Glomerular visceral epithelial cell (primary cell): ENCODE measurements around the gene CREBBP.

Experiments used
- DNase-seq: peaks from one replicate; pipeline ENCODE4 v3.0.0-alpha.2; 2016; ENCODE audit errors: extremely low spot score

The CREBBP gene

DNA sequence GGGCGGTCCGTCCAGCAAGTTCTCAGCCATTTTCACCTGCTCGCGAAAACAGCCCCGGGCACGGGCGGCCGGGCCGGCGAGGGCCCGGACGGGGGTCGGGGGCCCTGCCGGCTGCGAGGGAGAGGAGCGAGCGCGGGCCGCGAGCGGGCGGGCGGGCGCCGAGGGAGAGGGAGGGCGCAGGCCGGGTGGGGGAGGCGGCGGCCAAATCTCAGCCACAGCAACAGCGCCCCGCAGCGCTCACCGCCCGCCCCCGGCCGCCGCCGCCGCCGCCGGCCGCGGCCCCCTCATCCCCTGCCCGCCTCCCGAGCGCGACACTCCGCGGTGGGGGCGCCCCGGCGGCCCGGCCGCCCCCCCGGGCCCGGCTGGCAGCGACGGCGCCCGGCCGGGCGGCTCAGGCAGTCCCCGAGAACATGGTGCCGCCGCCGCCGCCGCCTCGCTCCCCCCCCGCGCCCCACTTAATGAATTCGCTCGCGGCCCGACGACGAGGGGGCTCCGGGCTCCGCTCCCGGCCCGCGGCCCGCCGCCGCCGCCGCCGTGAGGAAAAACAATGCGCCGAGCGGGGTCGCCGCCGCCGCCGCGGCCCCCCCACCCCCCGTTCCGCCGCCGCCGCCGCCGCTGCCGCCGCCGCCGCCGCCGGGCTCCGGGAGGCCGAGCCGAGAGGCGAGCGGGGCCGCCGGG is 487 bp downstream of the CREBBP start:
- peak; percentile 62 for DNase-seq

DNA sequence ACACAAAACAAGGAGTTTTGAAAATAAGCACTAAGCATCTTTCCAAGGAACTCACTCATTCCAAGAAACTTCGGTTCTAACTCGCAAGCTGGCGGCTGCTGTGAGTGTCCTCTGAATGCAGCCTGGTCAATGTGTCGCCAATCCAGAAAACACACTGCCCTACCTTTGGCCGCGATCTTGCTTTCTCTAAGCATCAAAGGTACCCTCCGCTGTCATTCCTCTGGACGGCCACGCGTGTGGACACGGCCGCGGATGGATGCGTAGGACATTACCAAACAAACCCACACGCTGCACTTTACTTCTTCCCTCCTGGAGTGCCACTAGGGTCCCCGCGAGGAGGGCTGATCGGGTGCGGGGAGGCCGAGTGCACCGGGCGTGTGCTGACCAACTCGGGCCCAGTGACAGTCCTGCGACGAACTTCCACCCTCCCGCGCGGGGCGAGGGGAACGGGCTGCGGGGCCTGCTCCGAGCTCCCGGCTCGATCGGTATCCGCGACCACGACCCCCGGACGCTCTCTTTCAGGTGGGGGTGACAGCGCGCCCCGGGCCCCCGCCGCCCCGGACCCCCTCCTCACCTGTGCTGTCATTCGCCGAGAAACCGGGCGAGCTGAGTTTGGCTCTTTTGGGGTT is 1.1 kb downstream of the CREBBP start:
- DNase-seq: peak; percentile 21

DNA sequence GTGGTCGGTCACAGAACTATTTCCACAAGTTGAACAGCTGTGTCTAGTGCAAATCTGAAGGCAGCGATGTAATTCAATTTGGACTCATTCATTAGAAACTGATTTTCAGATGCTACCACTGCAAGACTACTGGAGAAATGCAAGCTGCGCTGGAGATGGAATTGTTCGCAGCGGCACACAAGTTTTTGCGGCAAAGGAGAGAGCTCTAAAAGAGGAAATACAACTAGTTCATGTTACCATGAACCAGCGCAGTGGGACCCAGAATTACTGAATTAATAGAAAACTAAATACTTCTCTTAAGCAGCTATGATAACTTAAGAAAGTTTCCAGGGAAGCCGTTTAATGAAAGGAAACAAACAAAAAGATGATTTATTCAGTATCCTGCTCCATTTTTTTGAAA is 1.9 kb downstream of the CREBBP start:
- DNase-seq: peak; percentile 5

DNA sequence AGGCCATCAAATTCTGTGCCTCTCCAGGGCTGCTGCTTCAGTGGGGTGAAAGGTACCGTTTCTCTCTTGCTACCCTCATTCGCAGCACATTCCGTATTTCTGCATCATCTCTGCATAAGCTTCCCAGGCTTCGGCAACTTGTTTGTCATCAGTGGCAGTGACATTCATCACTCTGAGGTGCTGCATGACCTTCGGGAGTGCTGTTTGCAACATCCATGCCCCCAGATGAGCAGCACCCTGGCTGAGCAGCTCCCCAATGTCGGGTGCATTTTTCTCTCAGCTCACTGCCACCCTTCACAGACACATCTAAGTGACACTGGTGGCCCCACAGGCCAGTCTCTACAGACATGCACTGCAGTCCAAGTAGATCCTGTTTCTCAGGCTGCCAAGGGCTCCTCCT is 3.8 kb downstream of the CREBBP start:
- DNase-seq: no peak

DNA sequence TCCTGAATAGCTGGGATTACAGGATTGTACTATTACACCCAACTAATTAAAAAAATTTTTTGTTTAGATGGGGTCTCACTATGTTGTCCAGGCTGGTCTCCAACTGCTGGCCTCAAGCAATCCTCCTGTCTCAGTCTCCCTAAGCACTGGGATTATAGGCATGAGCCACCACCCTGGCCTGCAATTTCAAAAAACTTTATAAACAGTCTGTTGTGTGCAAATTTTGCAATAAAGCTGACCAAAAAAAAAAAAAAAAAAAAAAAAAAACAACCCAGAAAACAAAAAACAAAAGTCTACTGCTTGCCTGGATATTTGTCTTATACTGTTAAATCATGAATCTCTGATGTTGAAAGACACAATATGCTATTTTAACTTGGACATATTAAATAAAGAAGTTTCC is 4.4 kb downstream of the CREBBP start:
- DNase-seq: no peak

DNA sequence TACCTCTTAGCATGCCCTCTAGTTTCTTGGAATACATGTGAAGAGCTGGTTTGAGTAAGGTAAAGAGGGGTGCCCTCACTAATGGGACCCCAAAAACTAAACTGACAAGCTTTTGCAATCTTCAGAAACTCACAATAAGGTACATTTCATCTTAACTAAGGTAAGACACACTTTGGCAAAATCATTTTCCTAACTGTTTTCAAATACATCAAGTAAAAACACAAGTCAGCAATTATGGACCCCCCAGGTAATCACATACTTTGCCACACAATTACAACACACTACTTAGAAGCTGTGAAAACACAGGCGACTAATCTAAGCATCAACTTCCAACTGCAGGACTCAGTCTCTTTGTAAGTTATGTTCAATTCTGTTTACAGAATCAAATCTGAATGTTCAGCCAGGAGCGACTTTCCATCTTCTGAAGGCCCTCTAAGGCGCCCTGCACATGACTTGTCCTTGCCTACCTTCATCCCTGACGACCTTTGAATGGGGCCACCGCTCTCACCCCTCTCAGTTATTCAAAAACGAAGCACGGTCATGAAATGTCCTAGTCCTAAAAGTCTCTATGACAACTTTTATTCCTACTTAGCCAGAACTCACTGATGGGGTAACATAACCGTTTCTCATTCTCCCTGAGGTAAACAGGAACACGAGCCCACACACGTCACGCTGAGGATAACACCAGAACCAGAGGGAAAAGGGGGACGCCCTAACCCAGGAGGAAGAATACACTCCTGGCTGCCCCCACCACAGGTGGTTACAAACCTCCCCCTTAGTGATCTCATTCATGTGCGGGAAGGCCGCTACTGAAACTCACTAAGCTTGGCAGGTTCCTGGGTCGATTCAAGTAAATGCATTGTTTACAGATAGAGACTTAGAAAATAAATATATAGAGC is 5.5 kb downstream of the CREBBP start:
- no peak for DNase-seq

DNA sequence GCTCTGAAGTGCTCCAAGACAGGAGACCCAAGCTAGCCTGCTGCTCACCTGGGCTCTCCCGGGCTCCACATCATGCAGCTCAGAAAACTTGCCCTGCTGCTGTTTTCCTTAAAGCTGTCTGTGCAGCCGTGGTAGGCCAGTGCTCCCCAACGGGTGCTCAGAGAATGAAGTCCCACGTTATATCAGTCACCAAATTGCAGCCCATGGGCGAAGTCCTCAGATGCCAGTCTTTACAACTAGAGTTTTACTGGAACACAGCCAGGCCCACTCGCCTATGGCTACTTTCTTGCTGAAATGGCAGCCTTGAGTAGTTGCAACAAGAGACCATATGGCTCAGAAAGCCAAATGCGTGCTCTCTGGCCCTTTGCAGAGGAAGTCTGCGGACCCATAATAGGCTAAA is 6.3 kb downstream of the CREBBP start:
- DNase-seq: no peak

DNA sequence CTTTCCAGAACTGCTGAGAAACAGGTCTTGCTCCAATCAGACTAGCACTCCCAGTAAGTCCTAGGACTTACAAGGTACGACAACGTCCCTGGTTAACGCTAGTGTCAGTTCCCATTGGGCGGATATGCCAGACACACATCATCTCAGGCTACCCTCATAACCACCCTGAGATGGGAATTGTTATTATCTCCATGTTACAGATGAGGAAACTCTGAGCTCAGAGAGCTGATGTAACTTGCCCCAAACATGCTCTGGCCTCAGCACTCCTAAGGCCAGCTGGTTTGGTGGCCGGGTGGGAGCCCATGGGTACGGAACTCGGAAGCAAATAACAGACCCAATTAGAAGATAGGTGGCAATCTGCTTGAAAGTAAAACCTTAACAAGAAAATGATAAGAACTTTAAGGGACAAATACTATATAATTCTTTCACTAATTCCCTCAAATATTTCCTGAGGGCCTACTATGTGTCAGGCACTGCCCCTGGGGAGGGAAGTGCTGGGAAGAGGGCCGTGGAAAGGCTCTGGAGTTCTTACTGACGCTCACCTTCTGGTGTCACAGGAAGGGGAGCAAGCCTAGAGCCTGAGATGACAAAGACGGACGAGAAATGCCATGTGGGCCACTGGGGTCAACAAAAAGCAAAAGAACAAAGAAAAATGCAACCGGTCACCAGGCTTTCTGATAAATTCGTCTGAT is 6.9 kb downstream of the CREBBP start:
- DNase-seq: no peak

DNA sequence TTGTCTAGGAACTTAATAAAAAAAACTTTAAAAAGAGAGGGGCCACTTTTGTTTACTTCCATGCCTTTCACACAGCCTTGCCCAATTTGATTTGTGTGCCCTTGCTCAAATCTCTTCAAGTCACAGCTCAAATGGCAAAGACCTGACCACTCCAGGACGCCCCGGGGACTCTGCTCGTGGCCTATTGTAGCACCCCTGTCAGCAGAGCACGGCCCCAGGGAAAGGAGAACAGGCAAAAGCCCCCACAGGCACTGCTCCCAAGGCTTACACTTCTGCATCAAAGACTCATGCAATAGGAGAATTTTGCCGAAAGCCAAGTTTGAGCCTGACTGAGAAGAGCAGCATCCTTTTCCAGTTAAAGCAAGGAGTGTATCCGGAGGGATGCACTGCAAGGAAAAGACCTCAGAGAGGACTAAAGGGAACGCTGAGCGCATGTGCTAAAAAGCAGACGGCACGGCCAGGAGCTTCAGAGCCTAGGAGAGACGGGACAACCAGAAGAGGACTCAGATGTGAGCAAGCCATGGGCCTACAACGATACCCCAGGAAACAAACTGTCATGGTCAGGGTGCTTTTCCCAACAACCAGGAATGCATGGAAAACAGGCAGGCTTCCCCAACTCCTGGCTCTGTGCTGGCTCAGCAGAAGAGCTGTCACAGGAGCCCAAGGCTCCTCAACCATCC is 8.2 kb downstream of the CREBBP start:
- DNase-seq: no peak

DNA sequence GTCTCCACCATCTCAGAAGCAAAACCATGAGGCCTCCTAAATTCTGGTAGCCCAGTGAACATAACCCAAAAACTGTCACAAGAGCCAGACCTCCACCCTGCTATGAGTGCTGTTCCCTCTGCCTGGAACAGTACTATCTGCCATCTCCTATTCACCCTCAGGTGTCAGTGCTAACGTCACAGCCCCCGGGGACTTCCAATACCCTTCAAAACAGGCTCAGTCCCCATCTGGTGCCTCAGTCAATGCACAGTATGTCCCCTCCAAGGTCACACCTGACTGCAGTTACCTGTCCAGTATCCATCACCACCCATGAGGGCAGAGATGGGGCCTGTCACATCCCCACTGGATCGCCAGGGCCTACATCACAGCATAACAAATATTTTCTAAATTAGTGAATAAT is 11.5 kb downstream of the CREBBP start:
- DNase-seq: no peak

DNA sequence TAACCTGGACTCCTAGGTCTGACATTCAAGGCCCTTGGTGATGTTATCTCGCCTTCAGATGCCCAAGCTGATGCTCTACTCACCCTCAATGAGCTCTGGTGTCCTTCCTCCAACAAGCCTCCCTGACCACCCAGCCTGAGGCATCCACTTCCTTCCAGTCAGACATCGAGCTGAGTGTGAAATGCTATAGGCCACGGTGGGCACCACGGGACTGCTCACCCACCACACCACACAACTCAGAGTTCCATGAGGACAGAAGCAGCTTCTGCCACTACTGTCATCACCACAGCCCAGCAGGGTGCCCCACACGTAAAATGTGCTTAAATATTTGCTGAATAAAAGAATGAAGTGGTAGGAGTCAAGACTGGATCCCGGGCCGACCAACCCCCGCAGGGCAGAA is 12.0 kb downstream of the CREBBP start:
- no peak for DNase-seq

DNA sequence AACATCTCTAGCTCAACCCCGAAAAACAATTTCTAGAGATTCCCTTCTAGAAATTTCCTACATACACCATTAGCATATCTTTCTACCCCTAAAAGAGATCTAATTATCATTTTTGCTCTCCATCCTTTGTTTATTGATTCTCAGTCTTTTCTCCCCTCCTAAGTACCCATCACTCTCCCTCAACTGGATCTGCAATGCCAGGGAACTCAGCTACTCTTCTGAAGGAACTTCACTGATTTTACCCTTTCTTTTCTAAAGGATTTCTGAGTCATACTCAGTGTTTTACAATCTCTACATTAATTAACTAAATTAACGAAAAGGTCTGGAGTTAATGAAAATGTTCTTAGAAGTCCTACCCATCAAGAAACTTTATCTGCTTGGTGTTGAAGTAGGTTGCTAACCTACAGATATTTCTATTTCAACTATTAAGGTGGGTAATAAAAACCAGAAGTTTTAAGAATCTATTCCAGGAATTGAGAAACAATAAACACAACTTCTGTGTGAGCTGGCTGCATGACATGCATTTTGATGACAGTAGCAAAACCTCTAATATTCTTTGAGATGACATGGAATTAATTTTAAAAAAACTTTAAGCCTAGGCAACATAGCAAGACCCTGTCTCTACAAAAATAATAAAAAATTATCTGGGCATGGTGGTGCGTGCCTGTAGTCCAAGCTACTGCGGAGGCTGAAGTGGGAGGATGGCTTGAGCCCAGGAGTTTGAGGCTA is 13.6 kb downstream of the CREBBP start:
- no peak for DNase-seq

DNA sequence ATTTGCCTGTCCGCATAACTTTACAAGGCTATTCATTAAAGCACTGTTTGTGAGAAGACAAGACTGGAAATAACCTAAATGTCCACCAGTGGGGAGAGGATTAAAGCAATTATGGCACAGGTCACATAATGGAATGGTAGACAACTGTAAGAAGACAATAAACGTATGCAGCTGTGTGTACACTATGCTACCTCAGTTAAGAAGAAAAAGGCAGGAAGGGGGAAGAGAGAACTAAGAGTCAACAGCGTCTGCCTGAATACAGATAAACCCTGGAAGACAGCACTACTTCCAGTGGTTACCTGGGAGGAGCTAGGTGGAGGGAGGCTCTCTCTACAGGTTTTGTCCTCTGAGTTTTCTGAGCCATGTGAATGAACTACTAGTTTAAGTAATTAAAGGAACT is 15.3 kb downstream of the CREBBP start:
- no peak for DNase-seq

DNA sequence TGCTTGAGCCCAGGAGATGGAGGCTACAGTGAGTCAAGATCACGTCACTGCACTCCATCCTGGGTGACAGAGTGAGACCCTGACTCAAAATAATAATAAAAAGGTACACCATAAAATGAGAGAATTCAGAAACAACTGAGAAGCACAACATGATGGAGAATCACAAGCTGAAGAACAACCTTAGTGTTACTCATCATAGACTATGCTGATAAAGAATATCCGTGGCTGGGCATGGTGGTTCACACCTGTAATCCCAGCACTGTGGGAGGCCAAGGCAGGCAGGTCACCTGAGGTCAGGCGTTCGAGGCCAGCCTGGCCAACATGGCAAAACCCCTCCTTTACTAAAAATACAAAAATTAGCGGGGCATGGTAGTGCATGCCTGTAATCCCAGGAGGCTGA is 16.0 kb downstream of the CREBBP start:
- DNase-seq: no peak

DNA sequence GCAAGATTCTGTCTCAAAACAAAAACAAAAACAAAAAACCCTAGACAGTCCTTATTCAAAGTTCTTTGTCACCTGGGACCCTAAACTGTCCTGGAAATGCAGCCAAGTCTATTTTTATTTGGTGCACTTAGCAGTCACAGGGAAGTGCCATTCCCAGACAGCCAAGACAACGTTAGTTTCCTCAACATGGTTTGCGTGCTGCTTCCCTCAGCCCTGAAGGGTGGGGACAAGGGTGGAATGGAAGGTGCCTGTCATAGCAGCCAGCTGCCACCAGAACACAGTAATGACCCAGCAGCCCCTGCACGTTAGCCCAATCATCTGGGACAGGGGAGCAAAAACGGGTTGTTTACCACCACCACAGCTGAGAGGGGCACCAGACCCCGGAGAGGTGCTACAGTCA is 16.9 kb downstream of the CREBBP start:
- DNase-seq: no peak

DNA sequence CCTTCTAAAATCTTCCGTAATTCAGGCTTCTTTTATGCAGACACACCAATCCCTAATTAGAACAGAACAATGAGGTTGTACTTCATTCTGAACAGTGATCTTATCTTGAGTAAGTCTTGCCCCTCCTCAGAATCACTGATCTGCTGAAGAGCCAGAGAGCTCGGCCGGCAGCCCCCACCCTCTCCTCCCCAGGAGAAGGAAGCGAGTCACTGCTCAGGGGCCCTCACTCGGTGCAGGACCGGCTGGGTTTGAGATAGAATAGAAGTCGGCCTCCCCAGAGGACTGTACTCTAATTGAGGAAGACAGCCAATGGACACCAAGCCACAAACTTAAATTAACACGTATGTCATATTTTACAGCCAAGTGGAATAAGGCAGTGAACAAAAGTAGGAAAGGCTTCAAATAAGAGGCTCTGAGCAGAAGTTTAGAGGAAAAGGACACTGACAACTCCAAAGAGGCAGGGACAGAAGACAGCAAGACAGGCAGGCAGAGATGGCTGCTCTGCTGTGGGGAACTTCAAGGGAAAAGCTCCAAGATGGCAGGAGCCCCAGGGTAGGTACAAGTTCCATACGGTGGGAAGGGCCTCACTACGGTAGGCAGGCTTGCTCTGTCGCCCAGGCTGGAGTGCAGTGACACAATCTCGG is 18.6 kb downstream of the CREBBP start:
- DNase-seq: peak; percentile 59

DNA sequence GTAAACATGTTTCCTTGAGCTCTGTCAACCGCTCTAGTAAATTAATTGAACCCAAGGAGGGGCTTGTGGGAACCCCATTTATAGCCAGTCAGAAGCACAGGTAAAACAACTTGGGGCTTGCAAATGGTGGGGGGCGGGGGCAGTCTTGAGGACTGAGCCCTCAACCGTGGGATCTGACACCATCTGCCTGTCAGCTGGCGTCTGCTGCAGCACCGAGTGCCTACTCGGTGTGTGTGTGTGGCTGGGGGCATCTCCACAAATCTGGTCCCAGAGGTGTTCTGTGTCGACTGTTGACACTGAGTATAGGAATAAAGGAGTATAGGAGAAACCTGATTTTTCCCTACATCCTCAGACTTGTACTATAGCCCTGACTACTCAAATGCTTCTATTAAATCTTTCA is 20.6 kb downstream of the CREBBP start:
- DNase-seq: no peak

DNA sequence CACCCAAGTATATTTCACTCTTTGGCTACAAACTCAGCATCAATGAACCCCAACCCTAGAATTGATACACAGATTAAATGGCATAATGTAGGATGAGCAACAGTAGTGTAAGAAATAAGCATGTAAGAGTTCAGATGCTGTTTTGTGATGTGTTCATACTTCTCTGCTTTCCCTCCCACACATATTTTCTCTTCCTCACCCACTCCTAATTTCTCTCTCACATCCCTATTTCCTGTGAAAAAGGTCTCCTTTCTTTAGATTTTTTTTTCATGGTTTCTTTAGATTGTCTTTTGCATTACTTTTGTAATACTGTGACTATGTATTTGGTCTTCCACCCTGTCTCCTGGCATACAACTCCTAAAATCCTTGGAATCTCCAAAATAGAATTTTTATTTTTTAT is 21.7 kb downstream of the CREBBP start:
- DNase-seq: no peak

DNA sequence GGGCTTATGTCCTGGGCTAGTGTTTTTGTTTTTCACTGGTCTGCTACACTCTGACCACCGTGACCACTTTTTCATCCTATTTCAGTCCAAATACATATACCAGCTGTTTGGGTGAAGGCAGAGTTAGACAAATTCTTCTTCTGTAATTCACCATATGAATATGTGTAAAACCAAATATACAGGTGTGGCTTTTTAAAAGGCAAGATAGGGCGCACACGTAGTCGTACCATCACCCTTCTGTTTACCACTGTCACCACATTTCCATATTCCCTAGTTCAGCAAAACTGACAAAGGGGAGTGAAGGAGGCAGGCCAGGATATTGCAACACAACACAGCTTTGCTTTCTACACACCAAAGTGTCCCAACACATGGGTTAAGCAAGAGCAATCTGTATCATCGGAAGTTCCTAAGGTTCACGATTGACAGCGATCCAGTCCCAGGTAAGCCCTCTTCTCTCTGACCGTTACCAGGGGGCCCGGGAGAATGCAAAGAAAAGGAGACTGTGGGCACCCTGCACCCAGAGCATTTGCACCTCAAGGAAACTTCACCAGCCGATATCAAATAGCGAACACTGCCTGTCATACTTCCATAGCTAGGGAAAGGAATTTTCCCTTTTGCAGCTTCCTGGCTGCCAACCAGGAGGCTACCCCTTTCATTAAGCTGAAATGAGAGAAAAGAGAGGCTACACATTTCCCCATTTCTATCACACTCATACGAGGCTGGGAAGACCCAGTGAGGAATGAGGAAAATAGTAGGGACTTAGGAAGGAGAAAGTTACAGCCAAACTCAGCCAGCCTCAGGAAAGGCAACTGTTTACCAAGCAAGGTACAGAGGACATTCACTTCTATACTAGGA is 23.1 kb downstream of the CREBBP start:
- no peak for DNase-seq
